Stimulated activated CD4-positive, alpha-beta T cell treated with anti-CD3 and anti-CD28 coated beads, Interleukin-2, amount 100 ng/mL, for 4 hours (primary cell): ENCODE data around the gene ANKH.

Source experiments
- DNase-seq: peaks from one replicate; pipeline ENCODE4 v3.0.0-alpha.2; 2020; ENCODE audit warnings: low read depth

Gene ANKH

GRCh38 chr5:14664270-14665100 is 207.1 kb downstream of the ANKH start, which contains the start of gene OTULIN:
Gene OTULIN, plus strand, starts transcription at chr5:14664718. Its CDS starts 108 bp downstream, at chr5:14664826.
- DNase-seq: peak; percentile 77

- no peak for DNase-seq
Measured at GRCh38 chr5:14663734-14664269, 207.8 kb downstream of the ANKH start.

- no peak for DNase-seq
Measured at GRCh38 chr5:14662721-14663260, 208.8 kb downstream of the ANKH start.

GRCh38 chr5:14660833-14661232 is 210.7 kb downstream of the ANKH start:
- no peak for DNase-seq

- no peak for DNase-seq
Measured at GRCh38 chr5:14659821-14660607, 211.6 kb downstream of the ANKH start.

GRCh38 chr5:14656898-14657297 is 214.7 kb downstream of the ANKH start:
- DNase-seq: no peak

- DNase-seq: no peak
Measured at GRCh38 chr5:14655146-14655741, 216.3 kb downstream of the ANKH start.
